ENCODE measurements around the gene BTN2A1. TPM values are rescaled to one million over a fixed set of nuclear protein-coding genes. Genes with fewer than 3 reads are reported as not detected.

BTN2A1 gene
- total and polyA plus RNA-seq, 2 of the 13 experiments (the other 11 are each of a cell fraction or from before 2014, with no cell fraction given), result 16.4 to 30.4 TPM

- TF ChIP-seq ZNF383 (CRISPR knock-in tag; IDR thresholded peaks at IDR 0.05; ENCODE audit: borderline replicate concordance) (no peak), PBX2 (CRISPR knock-in tag; IDR thresholded peaks at IDR 0.05) (no peak), CHCHD3 (CRISPR knock-in tag; IDR thresholded peaks at IDR 0.05) (no peak), JUN (CRISPR knock-in tag; IDR thresholded peaks at IDR 0.05) (no peak), FOXO4 (CRISPR knock-in tag; conservative IDR thresholded peaks at IDR 0.05) (no peak), ZNF343 (CRISPR knock-in tag; IDR thresholded peaks at IDR 0.05) (no peak), ATF5 (CRISPR knock-in tag; IDR thresholded peaks at IDR 0.05; ENCODE audit: low read depth) (no peak), ATAD3A (CRISPR knock-in tag; IDR thresholded peaks at IDR 0.05) (no peak), PAF1 (CRISPR knock-in tag; IDR thresholded peaks at IDR 0.05) (no peak), ZNF543 (CRISPR knock-in tag; IDR thresholded peaks at IDR 0.05) (no peak), GPBP1L1 (CRISPR knock-in tag; IDR thresholded peaks at IDR 0.05) (no peak), NR3C1 (CRISPR knock-in tag; IDR thresholded peaks at IDR 0.05) (no peak), ZC3H4 (CRISPR knock-in tag; IDR thresholded peaks at IDR 0.05; ENCODE audit: borderline replicate concordance) (no peak), MYPOP (CRISPR knock-in tag; IDR thresholded peaks at IDR 0.05) (no peak), PRMT3 (CRISPR knock-in tag; IDR thresholded peaks at IDR 0.05; ENCODE audit: borderline replicate concordance, low read depth) (no peak), ZNF251 (CRISPR knock-in tag; IDR thresholded peaks at IDR 0.05) (no peak)
- Histone ChIP-seq H3K9ac (ENCODE audit: insufficient read depth, low read depth, low read length) (no peak overlapping the region), H3K4me3 (replicated peaks in 1 of 3; ENCODE audit: insufficient read depth in 1 of 3, low read depth in 2 of 3, low read length in 3 of 3) (no peak overlapping the region), H2AFZ (ENCODE audit: low read length) (no peak overlapping the region), H3K36me3 (replicated peaks in 1 of 2; ENCODE audit: control insufficient read depth in 1 of 2, insufficient read depth in 2 of 2, low read length in 2 of 2) (no peaks in the 10 kb centered on the region), H3K9me3 (ENCODE audit: low read length) (no peaks in the 10 kb centered on the region), H3K4me1 (ENCODE audit: insufficient read depth, low read length) (peaks cover 18% of the 10 kb centered on the region), H3K27ac (ENCODE audit: extremely low read length, insufficient read depth, low read length) (no peak overlapping the region), H3K79me2 (ENCODE audit: insufficient read depth, low read length) (no peaks in the 10 kb centered on the region), H3K4me2 (ENCODE audit: low read depth, low read length) (no peak overlapping the region), H3K27me3 (ENCODE audit: control insufficient read depth in 1 of 2, insufficient read depth in 2 of 2, low read length in 2 of 2) (no peaks in the 10 kb centered on the region; a peak in 1 of 5 replicates), H4K20me1 (ENCODE audit: insufficient read depth, low read length) (no peaks in the 10 kb centered on the region)
- BruUV-seq (replicated peaks), result no TSS peak
- 81% methylated on average over 5 of the region's 5 CpGs for WGBS (ENCODE audit: low lambda C conversion rate)
- in situ Hi-C loops (cut with HindIII; ENCODE audit: extremely low pct_ligation_motif_present, low pct_unique_long_range_greater_than_20kb), result no loop called here
- ATAC-seq (no peak), FAIRE-seq (no peak), DNase-seq (ENCODE audit: low spot score) (no peak)
- CTCF ChIA-PET (ENCODE audit: low intra/inter-chr PET ratio, low total read pairs), result no interaction called here
- POLR2A ChIA-PET, result no interaction called here
- intact Hi-C loops (cut with micrococcal nuclease; ENCODE audit: unreplicated experiment), result no loop called here
Observed at GRCh38 chr6:26441977-26442376, 15.8 kb upstream of the BTN2A1 start.
